Neural cell (in vitro differentiated cells): Measurements from ENCODE around the gene HEATR5B.

Experiments used
- CTCF ChIP-seq: fragments of 450-650 bp; IDR thresholded peaks from 2 replicates; pipeline ENCODE4 v1.5.1; 2014; ENCODE audit warnings: antibody characterized with exemption, mild to moderate bottlenecking, moderate library complexity; ENCODE audit not compliant: poor library complexity, severe bottlenecking
- EP300 ChIP-seq: fragments of 450-650 bp; conservative IDR thresholded peaks from 2 replicates; pipeline ENCODE4 v1.6.1; 2014; ENCODE audit warnings: antibody characterized with exemption, mild to moderate bottlenecking, moderate library complexity; ENCODE audit not compliant: poor library complexity, severe bottlenecking
- EZH2 ChIP-seq: fragments of 200-600, 300-800 bp; shearing (Covaris generic), sonication (generic); IDR thresholded peaks from 2 replicates; pipeline ENCODE4 v1.6.1; 2014; ENCODE audit warnings: antibody characterized with exemption, low read length, borderline replicate concordance, mild to moderate bottlenecking; ENCODE audit not compliant: insufficient read depth, poor library complexity, severe bottlenecking
- MXI1 ChIP-seq: fragments of 450-650 bp; conservative IDR thresholded peaks from 2 replicates; pipeline ENCODE4 v1.6.1; 2014; ENCODE audit warnings: antibody characterized with exemption, mild to moderate bottlenecking; ENCODE audit not compliant: poor library complexity, severe bottlenecking
- POLR2AphosphoS5 ChIP-seq: IDR thresholded peaks from 2 replicates; pipeline ENCODE4 v1.6.1; 2012
- RAD21 ChIP-seq: fragments of 450-650 bp; conservative IDR thresholded peaks from 2 replicates; pipeline ENCODE4 v1.6.1; 2014; ENCODE audit warnings: antibody characterized with exemption, mild to moderate bottlenecking, moderate library complexity
- SMC3 ChIP-seq: fragments of 450-650 bp; conservative IDR thresholded peaks from 2 replicates; pipeline ENCODE4 v1.6.1; 2014; ENCODE audit warnings: antibody characterized with exemption, mild to moderate bottlenecking, moderate library complexity; ENCODE audit not compliant: poor library complexity
- TF ChIP-seq, protein P1 (sequence below): IDR thresholded peaks from 2 replicates; pipeline ENCODE4 v1.6.1; 2012; ENCODE audit warnings: borderline replicate concordance

DNA sequence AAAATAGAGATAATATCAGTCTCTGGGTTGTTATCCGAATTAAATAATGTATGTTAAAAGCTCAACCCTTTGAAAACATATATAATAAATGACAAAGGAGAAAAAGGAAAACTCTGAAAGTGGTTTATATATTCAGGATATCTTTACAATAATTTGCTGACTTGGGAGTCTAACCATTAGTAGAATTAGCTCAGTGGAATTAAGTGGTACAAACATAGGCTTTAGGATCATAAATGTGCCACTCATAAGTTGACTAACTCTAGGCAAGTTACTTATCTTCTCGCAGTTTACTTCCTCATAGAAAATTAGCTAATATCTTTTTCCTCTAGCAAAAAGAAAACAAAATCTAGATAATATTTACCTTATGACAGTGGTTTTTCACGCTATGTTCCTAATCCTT lies 44.6 kb downstream of the HEATR5B start:
- TF ChIP-seq MXI1 = no peak
- no peak for TF ChIP-seq CTCF
- TF ChIP-seq EZH2 = no peak
- TF ChIP-seq, protein P1, sequence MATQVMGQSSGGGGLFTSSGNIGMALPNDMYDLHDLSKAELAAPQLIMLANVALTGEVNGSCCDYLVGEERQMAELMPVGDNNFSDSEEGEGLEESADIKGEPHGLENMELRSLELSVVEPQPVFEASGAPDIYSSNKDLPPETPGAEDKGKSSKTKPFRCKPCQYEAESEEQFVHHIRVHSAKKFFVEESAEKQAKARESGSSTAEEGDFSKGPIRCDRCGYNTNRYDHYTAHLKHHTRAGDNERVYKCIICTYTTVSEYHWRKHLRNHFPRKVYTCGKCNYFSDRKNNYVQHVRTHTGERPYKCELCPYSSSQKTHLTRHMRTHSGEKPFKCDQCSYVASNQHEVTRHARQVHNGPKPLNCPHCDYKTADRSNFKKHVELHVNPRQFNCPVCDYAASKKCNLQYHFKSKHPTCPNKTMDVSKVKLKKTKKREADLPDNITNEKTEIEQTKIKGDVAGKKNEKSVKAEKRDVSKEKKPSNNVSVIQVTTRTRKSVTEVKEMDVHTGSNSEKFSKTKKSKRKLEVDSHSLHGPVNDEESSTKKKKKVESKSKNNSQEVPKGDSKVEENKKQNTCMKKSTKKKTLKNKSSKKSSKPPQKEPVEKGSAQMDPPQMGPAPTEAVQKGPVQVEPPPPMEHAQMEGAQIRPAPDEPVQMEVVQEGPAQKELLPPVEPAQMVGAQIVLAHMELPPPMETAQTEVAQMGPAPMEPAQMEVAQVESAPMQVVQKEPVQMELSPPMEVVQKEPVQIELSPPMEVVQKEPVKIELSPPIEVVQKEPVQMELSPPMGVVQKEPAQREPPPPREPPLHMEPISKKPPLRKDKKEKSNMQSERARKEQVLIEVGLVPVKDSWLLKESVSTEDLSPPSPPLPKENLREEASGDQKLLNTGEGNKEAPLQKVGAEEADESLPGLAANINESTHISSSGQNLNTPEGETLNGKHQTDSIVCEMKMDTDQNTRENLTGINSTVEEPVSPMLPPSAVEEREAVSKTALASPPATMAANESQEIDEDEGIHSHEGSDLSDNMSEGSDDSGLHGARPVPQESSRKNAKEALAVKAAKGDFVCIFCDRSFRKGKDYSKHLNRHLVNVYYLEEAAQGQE = no peak
- TF ChIP-seq RAD21 = no peak
- no peak for TF ChIP-seq POLR2AphosphoS5
- TF ChIP-seq SMC3 = no peak
- no peak for TF ChIP-seq EP300
